Measurements from ENCODE around the gene MAP3K14.
A peak's percentile ranks its signal among the peaks of the same experiment; 100 is the strongest.

MAP3K14 gene

DNA sequence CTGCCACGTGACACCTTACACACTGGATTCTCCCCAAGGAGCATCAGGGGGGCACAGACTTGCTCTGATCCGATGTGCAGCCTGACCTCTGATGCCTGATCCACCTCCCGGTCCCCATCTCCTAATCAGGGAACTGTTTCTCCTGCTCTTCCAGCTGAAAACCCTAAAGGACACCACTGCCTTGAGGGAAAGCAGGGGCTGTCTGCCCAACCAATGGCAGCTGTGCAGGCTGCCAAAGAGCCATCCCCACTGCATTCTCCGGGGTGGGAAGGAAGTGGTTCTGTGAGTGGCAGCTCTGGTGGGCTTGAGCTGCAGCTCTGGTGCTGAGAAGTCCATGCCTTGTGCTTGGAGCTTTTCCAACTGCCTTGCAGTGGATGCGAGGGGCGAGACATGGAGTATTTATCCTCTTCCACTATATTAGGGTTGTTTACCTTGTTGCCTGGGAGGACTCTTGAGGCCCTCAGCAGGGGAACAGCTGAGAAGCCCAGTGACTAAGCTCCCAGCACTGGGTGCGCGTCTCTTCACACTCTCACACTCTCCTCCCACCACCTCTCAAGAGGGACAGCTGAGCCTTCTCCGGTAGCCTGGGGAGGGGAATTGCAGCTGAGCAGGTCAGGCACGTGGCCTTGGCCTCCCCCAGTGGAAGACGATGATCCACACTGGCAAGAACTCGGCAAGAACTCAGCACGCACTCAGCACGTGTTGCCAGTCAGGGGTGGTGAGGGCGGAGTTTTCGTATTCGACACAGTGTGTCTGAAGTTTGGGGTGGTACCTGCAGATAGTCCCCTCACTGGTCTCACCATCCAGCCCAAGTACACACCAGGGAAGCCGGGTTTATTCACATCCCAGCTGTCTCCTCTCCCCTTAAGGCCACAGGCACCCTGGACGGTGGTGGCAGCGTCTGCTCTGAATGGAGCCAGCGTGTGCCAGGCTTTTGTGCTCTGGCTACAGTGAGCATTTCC is 33.9 kb downstream of the MAP3K14 start:
- DNase-seq (ENCODE audit: low spot score) = no peak

DNA sequence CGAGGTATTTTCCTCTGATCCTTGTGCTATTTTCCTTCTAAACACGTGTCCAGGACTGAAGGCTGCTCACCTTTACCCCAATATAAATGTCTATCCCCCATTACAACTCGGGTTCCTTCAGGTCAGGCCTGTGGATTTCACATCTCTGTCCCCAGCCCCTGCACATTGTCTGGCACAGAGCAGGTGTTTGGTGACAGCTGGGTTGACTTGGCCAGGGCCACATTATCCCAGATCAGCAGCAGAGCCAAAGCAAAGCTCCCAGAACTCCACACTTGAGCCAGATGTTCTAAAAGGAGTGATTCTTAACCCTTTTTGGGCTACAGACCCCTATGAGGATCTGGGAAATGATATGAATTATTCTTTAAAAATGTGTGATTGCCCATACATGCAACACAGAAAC is 36.9 kb downstream of the MAP3K14 start:
- no peak for DNase-seq (ENCODE audit: low spot score)

DNA sequence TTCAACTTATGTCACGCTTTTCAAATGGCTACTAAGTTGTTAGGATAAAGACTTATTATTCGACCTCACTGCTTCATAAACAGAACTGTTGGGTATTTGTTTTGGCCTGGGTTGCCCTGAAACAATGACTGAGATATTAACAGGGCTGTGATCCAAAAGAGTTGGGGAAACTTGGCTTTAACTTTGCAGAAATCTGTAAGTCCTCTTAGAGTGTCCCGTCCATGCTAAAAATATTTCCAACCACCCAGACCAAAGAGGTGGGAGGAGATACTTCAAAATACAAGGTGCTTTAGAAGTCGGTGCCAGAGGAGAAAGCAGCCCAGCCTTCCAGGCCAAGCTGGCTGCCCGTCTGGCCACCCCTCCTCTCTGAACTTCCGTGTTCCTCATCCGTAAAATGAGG is 38.8 kb downstream of the MAP3K14 start:
- no peak for DNase-seq (ENCODE audit: low spot score)

GRCh38 chr17:45277216-45277849 is 39.5 kb downstream of the MAP3K14 start:
- peak; percentile 87 for DNase-seq (ENCODE audit: low spot score)

DNA sequence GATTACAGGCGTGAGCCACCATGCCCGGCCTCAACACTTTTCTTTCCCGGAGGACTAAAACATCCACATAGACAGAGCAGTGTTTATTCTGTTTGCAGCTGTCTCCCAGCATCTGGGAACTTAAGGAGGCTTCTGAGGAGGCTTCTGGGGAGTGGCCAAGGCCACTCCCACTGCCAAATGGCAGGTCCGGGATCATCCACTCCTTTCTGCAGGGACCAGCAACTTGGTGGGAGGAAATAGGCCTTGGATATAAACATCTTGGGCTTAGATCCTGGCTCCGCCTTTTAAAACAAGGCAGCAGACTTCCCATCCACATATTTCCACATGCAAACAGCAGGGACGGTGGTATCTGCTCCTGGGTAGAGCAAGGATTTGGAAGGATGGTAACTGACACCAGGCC is 40.8 kb downstream of the MAP3K14 start:
- DNase-seq (ENCODE audit: low spot score) = no peak

GRCh38 chr17:45274033-45274432 is 42.8 kb downstream of the MAP3K14 start:
- no peak for DNase-seq (ENCODE audit: low spot score)

GRCh38 chr17:45273551-45273957 is 43.3 kb downstream of the MAP3K14 start:
- no peak for DNase-seq (ENCODE audit: low spot score)

- DNase-seq (ENCODE audit: low spot score) = no peak
Measured at GRCh38 chr17:45271603-45272002, 45.2 kb downstream of the MAP3K14 start.

- no peak for DNase-seq (ENCODE audit: low spot score)
Measured at GRCh38 chr17:45270828-45271418, 45.9 kb downstream of the MAP3K14 start.

- no peak for DNase-seq (ENCODE audit: low spot score)
Measured at GRCh38 chr17:45269912-45270311, 46.9 kb downstream of the MAP3K14 start.

DNA sequence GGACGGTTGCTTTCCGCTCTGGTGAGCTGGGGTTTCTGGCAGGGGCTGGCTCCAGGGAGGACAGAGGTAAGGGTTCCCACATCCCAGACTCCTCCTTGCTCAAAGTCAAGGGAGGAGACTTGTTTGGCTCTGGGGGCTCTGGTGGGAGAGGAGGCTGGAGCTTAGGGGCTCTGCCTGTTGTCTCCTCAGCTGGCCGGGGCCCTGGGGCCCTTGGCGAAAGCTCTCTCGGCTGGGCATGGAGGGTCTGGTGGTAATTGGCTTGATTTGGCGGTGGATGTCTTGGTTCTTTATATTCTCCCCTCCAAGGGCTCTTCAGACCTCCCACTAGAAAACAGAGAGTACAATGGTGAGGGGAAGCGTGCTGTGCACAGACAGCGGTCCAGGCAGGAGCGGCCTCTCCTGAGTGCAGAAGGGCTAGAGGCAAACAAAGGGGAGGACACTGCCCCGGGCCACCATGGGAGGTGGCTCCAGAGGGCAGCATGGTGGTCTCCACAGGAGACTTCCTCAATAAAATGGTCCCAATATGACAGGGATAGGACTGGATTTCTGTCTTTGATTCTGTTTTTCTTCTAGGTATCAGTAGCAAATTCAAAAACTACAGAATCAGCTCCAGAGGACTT is 49.3 kb downstream of the MAP3K14 start:
- DNase-seq (ENCODE audit: low spot score) = no peak

- DNase-seq (ENCODE audit: low spot score) = no peak
Measured at GRCh38 chr17:45266372-45266926, 50.4 kb downstream of the MAP3K14 start.

- DNase-seq (ENCODE audit: low spot score) = peak; percentile 26
Measured at GRCh38 chr17:45265821-45266220, 51.0 kb downstream of the MAP3K14 start.

DNA sequence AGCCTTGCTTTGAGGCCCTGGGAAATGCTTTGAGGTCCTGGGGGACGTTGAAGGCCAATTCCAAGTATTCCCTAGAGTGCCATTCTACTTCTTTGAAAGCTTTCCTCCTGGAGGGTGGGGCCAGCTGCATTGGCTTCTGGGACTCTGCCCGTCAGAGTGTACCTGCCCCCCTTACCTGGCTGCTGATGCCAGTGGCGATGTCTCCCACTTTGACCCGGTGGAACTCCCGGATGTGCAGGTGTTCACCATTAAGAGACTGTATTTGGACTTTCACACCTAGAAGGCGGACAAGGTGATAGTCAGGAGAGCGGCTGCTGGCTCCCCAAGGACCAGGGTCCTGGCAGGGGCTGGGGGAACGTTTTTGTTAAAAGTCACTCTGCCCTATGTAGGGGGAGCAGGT is 51.8 kb downstream of the MAP3K14 start:
- DNase-seq (ENCODE audit: low spot score) = no peak

- no peak for DNase-seq (ENCODE audit: low spot score)
Measured at GRCh38 chr17:45264430-45264829, 52.4 kb downstream of the MAP3K14 start.

- DNase-seq (ENCODE audit: low spot score) = no peak
Measured at GRCh38 chr17:45263477-45263860, 53.4 kb downstream of the MAP3K14 start.

GRCh38 chr17:45262516-45263476 is 54.0 kb downstream of the MAP3K14 start:
- no peak for DNase-seq (ENCODE audit: low spot score)

DNA sequence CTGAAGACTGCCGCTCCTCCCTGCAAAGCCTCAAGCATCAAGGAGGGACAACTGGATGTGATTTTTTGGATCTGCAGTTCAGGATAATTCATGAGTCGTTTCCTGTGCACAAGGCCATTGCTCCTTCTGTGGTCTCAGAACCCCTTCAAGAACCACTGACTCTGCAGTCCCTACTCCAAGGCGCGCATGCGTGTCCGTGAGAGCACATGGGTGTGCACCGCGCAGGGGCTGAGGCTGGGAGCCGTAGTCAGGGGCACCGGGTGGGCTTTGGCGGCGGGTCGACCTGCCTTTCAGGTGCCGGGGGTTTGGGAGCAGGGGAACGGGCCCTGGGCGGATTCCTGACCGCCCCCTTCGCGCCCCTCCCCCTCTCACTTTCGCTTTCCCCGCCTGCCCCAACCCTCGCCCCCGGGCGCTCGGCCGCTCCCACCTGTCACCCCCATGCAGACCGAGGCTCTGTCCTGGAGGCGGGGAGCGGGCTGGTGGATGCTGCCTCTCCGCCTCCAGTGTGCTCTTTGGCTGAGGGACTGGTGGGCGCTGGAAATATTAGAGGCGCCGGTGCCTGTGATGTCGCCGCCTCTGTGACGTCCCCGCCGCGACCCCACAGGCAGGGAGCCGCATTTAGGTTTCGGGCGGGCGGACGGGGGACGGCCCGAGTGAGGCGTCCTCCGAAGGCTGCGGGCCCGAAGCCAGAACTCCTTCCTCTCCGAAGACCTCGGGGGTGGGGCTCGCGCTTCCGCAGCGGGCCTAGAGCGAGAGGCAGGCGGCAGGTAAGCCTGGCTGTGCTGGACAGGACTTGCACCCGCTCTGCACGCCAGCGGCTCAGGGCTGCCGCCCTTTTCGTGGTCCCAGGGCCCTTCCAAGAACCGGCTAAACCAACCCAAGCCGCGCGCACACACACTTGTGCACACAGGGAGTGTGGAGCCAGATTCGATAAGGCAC is 55.0 kb downstream of the MAP3K14 start, which contains the start of gene SPATA32:
Gene SPATA32 (minus strand): TSS at position 518 of the 939 bp plus-strand sequence. CDS start 78 bp downstream, at position 440.
- DNase-seq (ENCODE audit: low spot score) = no peak

DNA sequence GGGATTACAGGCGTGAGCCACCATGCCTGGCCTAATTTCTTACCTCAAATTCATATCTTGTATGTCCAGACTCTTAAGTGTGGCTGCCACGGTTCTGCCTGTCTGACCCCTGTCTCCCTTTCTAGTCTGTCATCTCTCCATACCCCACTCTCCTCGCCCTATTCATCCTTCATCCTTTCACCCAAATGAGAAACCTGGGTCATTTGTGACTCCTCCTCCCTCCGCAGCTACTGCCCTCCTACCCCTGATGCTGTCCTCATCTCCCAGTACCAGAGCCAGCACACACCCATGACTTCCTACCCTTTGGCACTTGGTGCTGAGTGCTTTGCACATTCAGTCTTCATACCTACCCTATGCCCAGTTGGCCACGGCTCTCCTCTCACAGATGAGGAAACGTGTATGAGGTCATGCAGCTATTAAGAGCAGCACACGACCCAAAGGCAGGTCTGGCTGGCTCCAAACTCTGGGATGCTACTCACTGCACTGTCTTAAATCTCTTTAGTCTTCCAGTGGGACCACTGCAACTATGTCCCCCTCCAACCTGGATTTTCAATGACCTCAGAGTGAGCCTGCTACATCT is 56.5 kb downstream of the MAP3K14 start:
- no peak for DNase-seq (ENCODE audit: low spot score)

All from COLO829 (cell line).